Upper lobe of right lung (tissue), 1 donor: ENCODE results near the gene CDT1. TPM values are rescaled to one million over a fixed set of nuclear protein-coding genes. Genes with fewer than 3 reads are reported as not detected.

Experiments used
- ATAC-seq: fragments of 200-7000 bp; cut with Tn5 transposase; one replicate; pipeline ENCODE4 v1.9.1; 2020; ENCODE audit warnings: mild to moderate bottlenecking, moderate library complexity
- DNase-seq: peaks from one replicate; pipeline ENCODE4 v3.0.0-alpha.2; 2020
- H3K27ac ChIP-seq: fragments of 200-600 bp; one replicate; pipeline ENCODE4 v1.8.0; 2022
- H3K27me3 ChIP-seq: fragments of 200-600 bp; one replicate; pipeline ENCODE4 v1.8.0; 2022; ENCODE audit warnings: mild to moderate bottlenecking
- H3K36me3 ChIP-seq: fragments of 200-600 bp; one replicate; pipeline ENCODE4 v1.8.0; 2022
- H3K4me1 ChIP-seq: fragments of 200-600 bp; one replicate; pipeline ENCODE4 v1.8.0; 2022
- H3K4me3 ChIP-seq: fragments of 200-600 bp; one replicate; pipeline ENCODE4 v1.8.0; 2022; ENCODE audit warnings: mild to moderate bottlenecking
- H3K9me3 ChIP-seq: fragments of 200-600 bp; one replicate; pipeline ENCODE4 v1.8.0; 2022
- CTCF ChIP-seq: fragments of 200-600 bp; IDR thresholded peaks from one replicate; pipeline ENCODE4 v1.8.0; 2022; ENCODE audit warnings: antibody characterized with exemption
- intact Hi-C: fragments of 100-400 bp; cut with DNase I; formaldehyde crosslinking; loops from one replicate; pipeline ENCODE4 v1.11.0; 2022
- total RNA-seq: library from RNA; stranded (reverse); fragmentation: NEBNext Ultra II Directional; extraction: Animal tissue kit (Norgen Biotek cat#: 25700); gene quantifications from one replicate; pipeline ENCODE4 v1.2.1, GENCODE V29; 2021
- donor health status: DM: no; HTN: yes; CAD: no; lungs with severe emphysema.

The CDT1 gene
- total RNA-seq, 1 donor from 2014 or later, result 1.0 TPM

DNA sequence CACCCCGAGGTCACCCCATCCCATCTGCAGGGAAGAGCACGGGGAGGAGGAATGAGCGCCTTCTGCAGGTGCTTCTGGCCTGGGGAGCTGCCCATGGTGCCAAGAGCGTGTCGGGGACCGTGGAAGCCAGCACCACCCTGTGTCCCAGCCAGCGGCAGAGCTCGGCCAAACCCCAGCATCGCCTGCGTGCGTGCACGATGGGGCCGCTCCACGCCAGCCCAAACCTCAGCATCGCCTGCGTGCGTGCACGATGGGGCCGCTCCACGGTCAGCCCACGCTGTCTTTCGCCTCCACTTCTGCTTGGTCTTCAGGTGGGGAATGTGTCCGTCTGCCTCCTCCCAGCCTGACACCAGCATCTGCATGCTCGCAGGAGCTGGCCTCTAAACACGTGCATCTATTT, 39.2 kb downstream of the CDT1 start:
- ATAC-seq (no peak), DNase-seq (no peak)
- Histone ChIP-seq H3K27me3 (no peaks in the 10 kb centered on the region), H3K36me3 (peaks cover 23% of the 10 kb centered on the region), H3K27ac (no peak overlapping the region), H3K4me1 (no peaks in the 10 kb centered on the region), H3K4me3 (no peak overlapping the region), H3K9me3 (no peaks in the 10 kb centered on the region)
- intact Hi-C loops, result no loop called here
- no peak for TF ChIP-seq CTCF

GRCh38 chr16:88843256-88843655, 39.7 kb downstream of the CDT1 start:
- no peak for ATAC-seq
- no peaks in the 10 kb centered on the region for H3K9me3 ChIP-seq
- intact Hi-C loops, result no loop called here

DNA sequence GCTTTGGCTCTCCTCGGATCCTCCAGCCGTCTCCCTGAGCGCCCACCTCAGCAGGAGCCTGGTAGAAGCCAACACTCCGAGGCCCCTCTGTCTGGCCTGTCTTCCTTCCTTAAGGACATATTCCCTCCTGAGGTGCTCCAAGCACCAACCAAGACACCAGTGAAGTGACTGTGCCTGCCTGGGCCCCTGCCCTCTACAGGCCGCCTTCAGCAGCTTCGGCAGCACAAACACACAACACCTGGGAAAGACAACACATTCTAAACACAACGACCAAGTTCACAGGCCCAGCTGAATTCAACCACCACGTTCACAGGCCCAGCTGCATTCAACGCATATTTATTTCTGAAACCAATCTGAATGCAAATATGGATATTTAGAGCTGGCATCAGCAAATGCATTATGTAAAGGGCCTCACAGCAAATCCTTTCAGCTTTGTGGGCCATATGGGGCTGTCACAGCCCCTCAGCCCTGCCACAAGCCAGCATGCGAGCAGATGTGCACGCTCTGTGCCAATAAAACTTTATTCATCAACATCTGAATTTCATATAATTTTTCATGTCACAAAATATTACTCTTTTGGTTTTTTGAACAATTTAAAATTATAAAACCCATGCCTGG, 40.9 kb downstream of the CDT1 start:
- H3K27me3 ChIP-seq, result no peaks in the 10 kb centered on the region
- H3K4me3 ChIP-seq, result no peak overlapping the region
- DNase-seq (no peak), ATAC-seq (no peak)
- no peak for TF ChIP-seq CTCF
- no peaks in the 10 kb centered on the region for H3K4me1 ChIP-seq
- intact Hi-C loops, result no loop called here
- no peak overlapping the region for H3K27ac ChIP-seq
- no peaks in the 10 kb centered on the region for H3K9me3 ChIP-seq
- H3K36me3 ChIP-seq, result peaks cover 24% of the 10 kb centered on the region

More at GRCh38 chr16:88843256-88843655, 39.7 kb downstream of the CDT1 start:
- Histone ChIP-seq H3K27ac (no peak overlapping the region), H3K4me3 (no peak overlapping the region), H3K36me3 (peaks cover 24% of the 10 kb centered on the region), H3K4me1 (no peaks in the 10 kb centered on the region), H3K27me3 (no peaks in the 10 kb centered on the region)
- DNase-seq, result no peak
- no peak for TF ChIP-seq CTCF

GRCh38 chr16:88846088-88846487, 42.5 kb downstream of the CDT1 start:
- no peaks in the 10 kb centered on the region for H3K27me3 ChIP-seq
- intact Hi-C loops, result no loop called here
- no peaks in the 10 kb centered on the region for H3K9me3 ChIP-seq
- no peak for TF ChIP-seq CTCF
- H3K36me3 ChIP-seq, result peaks cover 15% of the 10 kb centered on the region
- ATAC-seq (peak; percentile 82), DNase-seq (peak; percentile 77)
- no peak overlapping the region for H3K4me3 ChIP-seq
- no peaks in the 10 kb centered on the region for H3K4me1 ChIP-seq
- H3K27ac ChIP-seq, result no peak overlapping the region

- DNase-seq, result no peak
- Histone ChIP-seq H3K4me3 (no peak overlapping the region), H3K27me3 (no peaks in the 10 kb centered on the region), H3K9me3 (no peaks in the 10 kb centered on the region), H3K36me3 (peaks cover 12% of the 10 kb centered on the region), H3K4me1 (no peaks in the 10 kb centered on the region), H3K27ac (no peak overlapping the region)
- no peak for ATAC-seq
- intact Hi-C loops, result no loop called here
- no peak for TF ChIP-seq CTCF
Observed at GRCh38 chr16:88847654-88848053, 44.1 kb downstream of the CDT1 start.

GRCh38 chr16:88848557-88848956, 45.0 kb downstream of the CDT1 start:
- no peak overlapping the region for H3K4me3 ChIP-seq
- ATAC-seq, result no peak
- no peaks in the 10 kb centered on the region for H3K27me3 ChIP-seq
- intact Hi-C loops, result no loop called here
- no peak for DNase-seq
- H3K9me3 ChIP-seq, result no peaks in the 10 kb centered on the region
- H3K36me3 ChIP-seq, result peaks cover 4% of the 10 kb centered on the region
- H3K27ac ChIP-seq, result no peak overlapping the region
- peaks cover 3% of the 10 kb centered on the region for H3K4me1 ChIP-seq
- no peak for TF ChIP-seq CTCF
